Natural killer cell (primary cell): ENCODE data around the gene LRRC4. TPM values are rescaled to one million over a fixed set of nuclear protein-coding genes. Genes with fewer than 3 reads are reported as not detected.
A peak's percentile ranks its signal among the peaks of the same experiment; 100 is the strongest.

Experiments used
- ATAC-seq, 3 donors: fragments of 150-1000 bp in 2 of 3; fragments of 200-7000 bp in 1 of 3; cut with Tn5 transposase; 1 replicate in 1 of 3; 2 replicates in 2 of 3; pipeline ENCODE4 v1.10.0; 2021; ENCODE audit warnings: mild to moderate bottlenecking in 2 of 3, moderate library complexity in 2 of 3
- DNase-seq, 2 donors: peaks; one replicate each; pipeline versions ENCODE4 v3.0.0 to v3.0.0-alpha.2; 2013 to 2021; ENCODE audit warnings: mixed read lengths in 1 of 2
- H3K27ac ChIP-seq: one replicate; pipeline ENCODE4 v1.5.1; 2013; ENCODE audit warnings: mild to moderate bottlenecking, low read length
- H3K27me3 ChIP-seq: one replicate; pipeline ENCODE4 v1.6.1; 2013; ENCODE audit warnings: low read length; ENCODE audit not compliant: control insufficient read depth, insufficient read depth
- H3K36me3 ChIP-seq: one replicate; pipeline ENCODE4 v1.6.1; 2013; ENCODE audit warnings: low read length; ENCODE audit not compliant: control insufficient read depth, insufficient read depth
- H3K4me1 ChIP-seq: one replicate; pipeline ENCODE4 v1.6.1; 2013; ENCODE audit warnings: low read length; ENCODE audit not compliant: control insufficient read depth, insufficient read depth
- H3K4me3 ChIP-seq: one replicate; pipeline ENCODE4 v1.5.1; 2013; ENCODE audit warnings: low read length
- H3K9me3 ChIP-seq: one replicate; pipeline ENCODE4 v1.6.1; 2013; ENCODE audit warnings: low read length; ENCODE audit not compliant: control insufficient read depth, insufficient read depth
- H3K27ac Mint-ChIP-seq, 2 donors: one replicate each; pipeline ENCODE4 v1.8.0; 2022; ENCODE audit warnings: mild to moderate bottlenecking in 2 of 2, mixed read lengths in 2 of 2, moderate library complexity in 1 of 2
- H3K27me3 Mint-ChIP-seq, 2 donors: one replicate each; pipeline ENCODE4 v1.8.0; 2022; ENCODE audit warnings: low read depth in 2 of 2, mixed read lengths in 2 of 2
- H3K36me3 Mint-ChIP-seq: one replicate; pipeline ENCODE4 v1.8.0; 2022; ENCODE audit warnings: mixed read lengths
- H3K4me1 Mint-ChIP-seq, 2 donors: one replicate each; pipeline ENCODE4 v1.8.0; 2022; ENCODE audit warnings: mixed read lengths in 2 of 2
- H3K4me3 Mint-ChIP-seq: one replicate; pipeline ENCODE4 v1.8.0; 2022; ENCODE audit warnings: mild to moderate bottlenecking, moderate library complexity, mixed read lengths
- H3K9me3 Mint-ChIP-seq, 2 donors: one replicate each; pipeline ENCODE4 v1.8.0; 2022; ENCODE audit warnings: mixed read lengths in 2 of 2
- WGBS: methylation state at CpG from one replicate; pipeline ENCODE4 v1.1.7; 2013; ENCODE audit warnings: missing lambda C conversion rate; ENCODE audit not compliant: insufficient coverage; 5-methylcytosine and 5-hydroxymethylcytosine counted together
- intact Hi-C: fragments of 100-400 bp; cut with micrococcal nuclease; formaldehyde crosslinking; loops from one replicate; pipeline ENCODE4 v1.14.2; 2022
- total RNA-seq, 4 donors: library from RNA; stranded (reverse); fragments of 120-200 nt in 1 of 4; gene quantifications; one replicate each; pipeline versions ENCODE4 v1.2.3 to v1.2.4, GENCODE V29; 2013 to 2022
- TF ChIP-seq, protein P1 (sequence below): fragments of 200-600 bp; IDR thresholded peaks from one replicate; pipeline ENCODE4 v1.8.0; 2022; ENCODE audit warnings: antibody characterized with exemption

LRRC4 gene
- total RNA-seq, 3 donors from 2014 or later (not counting 1 experiment from before 2014, with no cell fraction given): 0.79 to 2.4 (median 1.8) TPM

- intact Hi-C loops: no loop called here
- Histone ChIP-seq H3K4me1 (peaks cover 2% of the 10 kb centered on the region), H3K9me3 (no peaks in the 10 kb centered on the region), H3K36me3 (peaks cover 37% of the 10 kb centered on the region), H3K27ac (no peak overlapping the region), H3K4me3 (no peak overlapping the region), H3K27me3 (no peaks in the 10 kb centered on the region)
- no peaks in the 10 kb centered on the region for H3K36me3 Mint-ChIP-seq
- peaks cover 5 to 11% of the 10 kb centered on the region in 2 donors for H3K4me1 Mint-ChIP-seq
- no peak overlapping the region for H3K4me3 Mint-ChIP-seq
- whole genome bisulfite sequencing: 67% methylated on average over 7 of the region's 7 CpGs
- H3K27ac Mint-ChIP-seq: peak overlapping the region in 1 of 2 donors; percentile 11
- ATAC-seq (no peak), DNase-seq (no peak)
- no peaks in the 10 kb centered on the region for H3K9me3 Mint-ChIP-seq
- no peaks in the 10 kb centered on the region for H3K27me3 Mint-ChIP-seq
- TF ChIP-seq, protein P1, sequence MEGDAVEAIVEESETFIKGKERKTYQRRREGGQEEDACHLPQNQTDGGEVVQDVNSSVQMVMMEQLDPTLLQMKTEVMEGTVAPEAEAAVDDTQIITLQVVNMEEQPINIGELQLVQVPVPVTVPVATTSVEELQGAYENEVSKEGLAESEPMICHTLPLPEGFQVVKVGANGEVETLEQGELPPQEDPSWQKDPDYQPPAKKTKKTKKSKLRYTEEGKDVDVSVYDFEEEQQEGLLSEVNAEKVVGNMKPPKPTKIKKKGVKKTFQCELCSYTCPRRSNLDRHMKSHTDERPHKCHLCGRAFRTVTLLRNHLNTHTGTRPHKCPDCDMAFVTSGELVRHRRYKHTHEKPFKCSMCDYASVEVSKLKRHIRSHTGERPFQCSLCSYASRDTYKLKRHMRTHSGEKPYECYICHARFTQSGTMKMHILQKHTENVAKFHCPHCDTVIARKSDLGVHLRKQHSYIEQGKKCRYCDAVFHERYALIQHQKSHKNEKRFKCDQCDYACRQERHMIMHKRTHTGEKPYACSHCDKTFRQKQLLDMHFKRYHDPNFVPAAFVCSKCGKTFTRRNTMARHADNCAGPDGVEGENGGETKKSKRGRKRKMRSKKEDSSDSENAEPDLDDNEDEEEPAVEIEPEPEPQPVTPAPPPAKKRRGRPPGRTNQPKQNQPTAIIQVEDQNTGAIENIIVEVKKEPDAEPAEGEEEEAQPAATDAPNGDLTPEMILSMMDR: no peak
Measured at GRCh38 chr7:128076796-128077271, 45.6 kb upstream of the LRRC4 start.

DNA sequence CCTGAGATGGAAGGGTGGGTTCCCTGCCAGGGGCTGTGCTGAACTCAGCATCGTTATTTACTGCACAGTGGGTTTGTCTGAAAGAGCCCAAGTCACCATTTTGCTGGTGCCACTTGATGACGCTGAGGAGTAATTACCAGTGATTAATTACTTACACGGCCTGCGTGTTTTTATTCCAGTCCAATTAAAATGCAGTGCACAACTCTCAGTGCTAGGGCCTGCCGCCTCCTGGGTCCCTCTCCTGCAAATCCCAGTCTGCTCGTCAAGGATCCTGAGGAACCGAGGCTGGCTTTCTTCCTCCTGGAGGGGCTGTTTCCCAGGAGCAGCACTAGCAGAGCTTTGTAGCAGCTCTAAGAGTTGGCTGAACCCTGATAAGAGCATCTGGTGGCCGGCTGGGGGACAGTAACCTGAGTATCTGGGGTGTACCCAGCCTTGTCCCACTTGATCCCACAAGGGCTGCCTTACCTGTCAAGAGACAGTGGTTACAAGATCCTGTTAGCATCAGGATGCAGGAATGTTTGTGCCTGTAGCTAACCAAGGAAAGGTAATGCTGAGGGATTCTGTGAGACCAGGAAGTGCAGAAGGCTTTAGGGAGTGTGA, 45.1 kb upstream of the LRRC4 start:
- TF ChIP-seq, protein P1: no peak
- peak overlapping the region in 1 of 2 donors; percentile 11 for H3K27ac Mint-ChIP-seq

DNA sequence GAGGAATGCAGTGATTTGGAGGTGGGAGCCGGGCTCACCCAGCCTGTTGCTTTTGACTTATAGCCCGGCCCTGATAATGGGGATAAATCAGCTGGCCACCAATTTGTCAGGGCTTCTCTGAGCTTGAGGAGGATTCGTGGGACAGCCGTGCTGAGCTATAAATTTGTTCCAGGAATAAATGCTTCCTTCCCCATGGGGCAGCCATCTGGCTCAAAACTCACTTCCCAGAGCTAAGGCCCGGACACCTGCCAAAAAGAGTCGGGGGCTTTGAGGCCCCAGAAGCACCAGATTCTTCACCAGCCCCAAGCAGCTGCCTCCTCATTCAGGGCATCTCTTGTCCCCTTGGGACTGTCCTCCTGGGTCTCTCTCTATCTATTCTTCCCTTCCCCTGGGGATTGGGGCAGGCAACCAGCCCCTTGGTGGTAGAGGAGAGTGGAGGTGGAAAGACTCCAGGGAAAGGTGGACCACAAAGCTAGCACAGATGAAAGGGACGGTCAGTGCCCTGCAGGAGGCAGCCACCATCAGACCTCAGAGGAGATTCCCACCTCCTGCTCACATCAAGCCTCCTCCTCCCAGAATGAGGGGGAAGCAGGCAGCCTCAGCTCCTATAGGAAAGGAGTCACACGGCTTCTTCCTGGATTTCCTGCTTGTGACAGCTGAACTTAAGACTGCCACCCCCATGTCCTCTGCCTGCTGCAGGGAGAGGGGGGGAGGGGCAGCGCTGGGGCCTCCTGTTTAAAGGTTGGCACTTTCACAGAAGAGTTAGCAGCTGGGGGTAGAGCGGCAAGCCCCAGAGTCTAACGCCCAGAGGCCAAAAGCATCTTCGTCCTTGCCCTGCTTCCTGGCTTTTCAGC, 44.2 kb upstream of the LRRC4 start:
- ATAC-seq: no peak
- 91% methylated on average over 12 of the region's 12 CpGs for WGBS

More for the DNA sequence above, 45.1 kb upstream of the LRRC4 start:
- Histone ChIP-seq H3K27ac (no peak overlapping the region), H3K36me3 (peaks cover 32% of the 10 kb centered on the region), H3K4me1 (peaks cover 4% of the 10 kb centered on the region), H3K9me3 (no peaks in the 10 kb centered on the region), H3K4me3 (no peak overlapping the region), H3K27me3 (no peaks in the 10 kb centered on the region)
- 98% methylated on average over 8 of the region's 8 CpGs for WGBS
- Mint-ChIP-seq H3K27me3 (no peaks in the 10 kb centered on the region), H3K4me1 (peaks cover 5 to 11% of the 10 kb centered on the region in 2 donors), H3K4me3 (no peak overlapping the region), H3K36me3 (no peaks in the 10 kb centered on the region), H3K9me3 (no peaks in the 10 kb centered on the region)
- intact Hi-C loops: no loop called here
- DNase-seq (no peak), ATAC-seq (no peak)

More for the DNA sequence above, 44.2 kb upstream of the LRRC4 start:
- Histone ChIP-seq H3K36me3 (peaks cover 28% of the 10 kb centered on the region), H3K4me1 (peaks cover 4% of the 10 kb centered on the region), H3K27ac (no peak overlapping the region), H3K27me3 (no peaks in the 10 kb centered on the region), H3K4me3 (no peak overlapping the region), H3K9me3 (no peaks in the 10 kb centered on the region)
- Mint-ChIP-seq H3K9me3 (no peaks in the 10 kb centered on the region), H3K27me3 (no peaks in the 10 kb centered on the region), H3K4me1 (peaks cover 5 to 11% of the 10 kb centered on the region in 2 donors), H3K27ac (no peak overlapping the region), H3K36me3 (no peaks in the 10 kb centered on the region), H3K4me3 (no peak overlapping the region)
- DNase-seq: no peak
- TF ChIP-seq, protein P1: no peak
- intact Hi-C loops: no loop called here
